GM19240 (cell line): ENCODE results near the gene RGS12.

Experiments used
- DNase-seq: peaks from one replicate; pipeline ENCODE4 v3.0.0; 2011; ENCODE audit warnings: low spot score; ENCODE audit not compliant: insufficient read length

Gene RGS12

DNA sequence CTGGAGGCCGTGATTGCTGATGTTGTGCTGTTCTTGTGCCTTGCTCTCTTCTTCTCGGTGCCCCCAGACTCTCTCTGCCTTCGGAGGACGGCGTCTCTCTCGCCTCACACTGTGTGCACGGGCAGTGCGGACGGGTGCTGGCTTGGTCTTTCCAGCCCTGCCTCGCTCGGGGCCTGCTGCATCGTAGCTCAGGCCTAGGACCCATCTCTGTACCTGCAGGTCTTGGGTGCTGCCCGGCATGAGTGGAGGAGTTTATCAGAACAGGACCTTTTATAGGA lies 18.2 kb downstream of the RGS12 start:
- no peak for DNase-seq

GRCh38 chr4:3311489-3312171 lies 18.8 kb downstream of the RGS12 start:
- no peak for DNase-seq

- no peak for DNase-seq
Measured at GRCh38 chr4:3312362-3312761, 19.5 kb downstream of the RGS12 start.

DNA sequence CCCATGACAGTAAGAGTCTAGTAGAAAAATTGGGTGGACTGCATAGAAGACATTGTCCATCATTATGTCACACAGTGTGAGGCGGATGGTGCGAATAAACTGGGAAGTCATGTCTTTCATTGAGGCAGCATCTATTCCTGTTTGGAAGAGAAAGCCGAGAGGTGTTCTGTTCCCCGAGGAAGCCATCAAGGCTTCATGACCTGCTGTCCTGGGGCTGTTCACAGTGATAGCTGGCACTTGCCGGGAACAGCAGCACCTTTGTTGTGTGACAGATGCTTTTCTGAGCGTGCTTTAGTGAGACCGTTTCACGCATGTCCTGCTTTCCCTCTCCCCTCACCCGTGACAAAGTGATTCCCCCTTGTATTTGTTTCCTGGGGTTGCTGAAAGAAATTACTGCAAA lies 20.3 kb downstream of the RGS12 start:
- no peak for DNase-seq

DNA sequence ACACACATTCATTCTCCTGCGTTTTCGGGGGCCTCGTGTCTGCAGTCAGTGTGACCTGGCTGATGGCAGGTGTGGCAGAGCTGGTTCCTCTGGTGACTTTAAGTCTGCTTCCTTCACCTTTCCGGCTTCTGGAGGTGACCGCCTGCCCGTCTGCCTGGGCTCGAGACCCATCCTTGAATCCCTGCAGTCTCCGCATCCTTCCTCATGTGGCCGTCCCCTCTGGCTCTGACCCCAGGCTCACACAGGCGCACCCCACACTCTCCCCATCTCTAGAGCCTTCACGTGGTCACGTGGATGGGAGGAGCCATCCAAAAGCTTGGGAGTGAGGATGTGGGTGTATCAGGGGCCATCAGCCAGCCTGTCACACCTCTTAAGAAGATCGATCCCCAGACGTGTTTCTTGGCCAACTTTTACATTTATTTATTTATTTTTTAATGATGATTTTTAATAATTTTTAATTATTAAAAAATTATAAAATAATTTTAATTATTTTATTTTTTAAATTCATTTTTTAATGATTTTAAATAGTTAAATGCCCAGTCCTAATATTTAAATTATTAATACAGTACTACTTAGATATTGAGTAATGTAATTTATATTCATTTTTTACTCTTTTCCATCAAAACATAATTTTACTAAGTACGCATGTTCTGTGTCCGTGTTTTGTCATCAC lies 20.9 kb downstream of the RGS12 start:
- no peak for DNase-seq

DNA sequence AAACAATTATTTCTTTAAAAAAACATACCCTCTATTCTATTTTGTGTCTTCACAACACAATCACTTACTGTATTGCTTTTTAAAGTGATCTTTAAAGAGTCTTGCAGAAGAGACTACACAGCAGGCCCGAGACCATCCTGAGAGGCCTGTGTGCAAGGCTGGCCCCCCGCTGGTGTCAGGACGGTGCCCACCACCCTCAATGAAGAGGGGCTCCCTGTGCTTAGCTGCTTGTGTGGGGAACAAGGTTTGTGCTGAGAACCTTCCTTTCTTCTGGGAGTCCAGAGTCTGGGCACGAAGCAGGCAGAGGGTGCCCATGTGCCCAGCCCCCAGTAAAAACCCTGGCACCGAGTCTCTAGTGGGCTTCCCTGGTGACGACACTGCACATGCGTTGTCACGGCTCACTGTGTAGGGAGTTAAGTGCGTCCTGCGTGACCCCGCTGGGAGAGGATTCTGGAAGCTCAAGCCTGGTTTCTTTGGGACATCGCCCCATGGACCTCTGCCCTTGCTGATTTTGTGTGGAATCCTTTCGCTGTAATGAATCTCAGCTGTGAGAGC lies 22.0 kb downstream of the RGS12 start:
- no peak for DNase-seq

GRCh38 chr4:3315566-3315965 lies 22.7 kb downstream of the RGS12 start:
- no peak for DNase-seq

DNA sequence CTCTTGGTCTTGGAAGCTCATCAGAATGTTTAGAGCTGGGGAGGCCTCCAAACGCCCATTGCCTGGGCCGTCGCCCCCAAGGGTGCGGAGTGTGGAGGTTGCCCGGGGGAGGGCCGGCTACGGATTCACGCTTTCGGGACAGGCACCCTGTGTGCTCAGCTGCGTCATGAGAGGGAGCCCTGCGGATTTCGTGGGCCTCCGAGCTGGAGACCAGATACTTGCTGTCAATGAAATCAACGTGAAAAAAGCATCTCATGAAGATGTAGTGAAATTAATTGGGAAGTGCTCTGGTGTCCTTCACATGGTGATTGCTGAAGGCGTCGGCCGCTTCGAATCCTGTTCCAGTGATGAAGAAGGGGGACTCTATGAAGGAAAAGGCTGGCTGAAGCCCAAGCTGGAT lies 23.3 kb downstream of the RGS12 start:
- no peak for DNase-seq

DNA sequence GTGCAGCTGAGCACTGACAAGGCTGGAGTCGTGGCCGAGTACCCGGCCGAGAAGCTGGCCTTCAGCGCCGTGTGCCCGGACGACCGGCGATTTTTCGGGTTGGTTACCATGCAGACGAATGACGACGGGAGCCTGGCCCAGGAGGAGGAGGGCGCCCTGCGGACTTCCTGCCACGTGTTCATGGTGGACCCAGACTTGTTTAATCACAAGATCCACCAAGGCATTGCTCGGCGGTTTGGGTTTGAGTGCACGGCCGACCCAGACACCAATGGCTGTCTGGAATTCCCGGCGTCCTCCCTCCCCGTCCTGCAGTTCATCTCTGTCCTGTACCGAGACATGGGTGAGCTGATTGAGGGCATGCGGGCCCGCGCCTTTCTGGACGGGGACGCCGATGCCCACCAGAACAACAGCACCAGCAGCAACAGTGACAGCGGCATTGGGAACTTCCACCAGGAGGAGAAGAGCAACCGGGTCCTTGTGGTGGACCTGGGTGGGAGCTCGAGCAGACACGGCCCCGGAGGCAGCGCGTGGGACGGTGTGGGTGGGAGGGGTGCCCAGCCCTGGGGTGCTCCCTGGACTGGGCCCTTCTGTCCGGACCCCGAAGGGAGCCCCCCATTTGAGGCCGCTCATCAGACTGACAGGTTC lies 24.3 kb downstream of the RGS12 start:
- no peak for DNase-seq

DNA sequence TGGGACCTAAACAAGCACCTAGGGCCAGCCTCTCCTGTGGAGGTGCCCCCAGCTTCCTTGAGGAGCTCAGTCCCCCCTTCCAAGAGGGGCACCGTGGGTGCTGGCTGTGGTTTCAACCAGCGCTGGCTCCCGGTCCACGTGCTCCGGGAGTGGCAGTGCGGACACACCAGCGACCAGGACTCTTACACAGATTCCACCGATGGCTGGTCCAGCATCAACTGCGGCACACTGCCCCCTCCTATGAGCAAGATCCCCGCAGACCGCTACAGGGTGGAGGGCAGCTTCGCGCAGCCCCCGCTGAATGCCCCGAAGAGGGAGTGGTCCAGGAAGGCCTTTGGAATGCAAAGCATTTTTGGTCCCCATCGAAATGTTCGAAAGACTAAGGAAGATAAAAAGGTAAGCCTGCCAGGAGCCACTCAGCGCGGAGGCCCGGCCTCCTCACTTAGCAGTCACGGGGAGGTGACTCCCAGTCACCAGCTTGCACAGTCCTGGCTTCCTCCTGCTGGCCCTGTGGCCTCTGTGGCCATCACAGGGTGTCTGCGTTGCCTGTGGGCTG lies 24.9 kb downstream of the RGS12 start:
- no peak for DNase-seq

GRCh38 chr4:3318561-3319021 lies 25.8 kb downstream of the RGS12 start:
- no peak for DNase-seq

- DNase-seq, result no peak
Measured at GRCh38 chr4:3320361-3321023, 27.7 kb downstream of the RGS12 start.

- no peak for DNase-seq
Measured at GRCh38 chr4:3321295-3321889, 28.6 kb downstream of the RGS12 start.

DNA sequence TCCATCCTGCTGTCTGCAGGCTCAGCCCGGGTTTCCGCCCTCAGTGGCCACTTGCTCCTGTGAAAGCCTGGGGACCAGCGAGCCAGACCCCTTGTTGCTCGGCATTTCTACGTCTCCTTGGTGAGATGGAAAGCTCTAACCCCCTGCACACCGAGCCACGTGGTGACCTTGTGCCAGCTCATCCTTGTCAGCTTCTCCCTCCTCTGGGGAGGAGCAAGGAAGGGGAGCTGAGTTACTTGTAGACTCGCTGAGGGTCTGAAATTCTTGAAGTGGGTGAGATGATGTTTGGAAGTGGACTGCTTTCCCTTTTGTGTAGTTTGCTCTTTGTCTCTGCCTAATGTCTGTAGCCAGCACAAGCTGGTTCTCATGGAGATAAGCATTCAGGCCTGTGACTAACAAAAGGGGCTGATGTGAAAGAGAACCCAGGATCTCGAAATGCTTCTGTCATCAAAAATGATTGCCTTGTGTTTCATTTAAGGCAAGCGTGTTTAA lies 29.3 kb downstream of the RGS12 start:
- no peak for DNase-seq

DNA sequence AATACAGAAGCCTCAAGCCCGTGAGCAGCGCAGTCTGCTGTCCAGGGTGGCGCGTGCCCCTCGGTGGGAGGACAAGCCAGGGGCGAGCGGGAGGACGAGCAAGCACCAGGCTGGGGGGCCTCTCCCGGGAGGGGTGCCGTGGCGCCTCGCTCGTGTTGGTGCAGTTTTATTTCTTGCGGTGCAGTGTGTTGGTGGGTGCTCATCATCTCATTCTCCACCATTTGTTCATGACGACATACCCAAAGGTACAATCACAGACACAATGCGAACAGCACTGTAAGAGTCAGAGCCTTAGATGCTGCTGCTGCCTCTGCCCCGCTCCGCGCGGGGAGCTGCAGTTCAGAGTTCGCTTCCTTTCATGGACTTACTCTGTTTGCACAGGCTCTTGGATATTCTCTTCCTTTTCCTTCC lies 30.3 kb downstream of the RGS12 start:
- DNase-seq, result no peak

DNA sequence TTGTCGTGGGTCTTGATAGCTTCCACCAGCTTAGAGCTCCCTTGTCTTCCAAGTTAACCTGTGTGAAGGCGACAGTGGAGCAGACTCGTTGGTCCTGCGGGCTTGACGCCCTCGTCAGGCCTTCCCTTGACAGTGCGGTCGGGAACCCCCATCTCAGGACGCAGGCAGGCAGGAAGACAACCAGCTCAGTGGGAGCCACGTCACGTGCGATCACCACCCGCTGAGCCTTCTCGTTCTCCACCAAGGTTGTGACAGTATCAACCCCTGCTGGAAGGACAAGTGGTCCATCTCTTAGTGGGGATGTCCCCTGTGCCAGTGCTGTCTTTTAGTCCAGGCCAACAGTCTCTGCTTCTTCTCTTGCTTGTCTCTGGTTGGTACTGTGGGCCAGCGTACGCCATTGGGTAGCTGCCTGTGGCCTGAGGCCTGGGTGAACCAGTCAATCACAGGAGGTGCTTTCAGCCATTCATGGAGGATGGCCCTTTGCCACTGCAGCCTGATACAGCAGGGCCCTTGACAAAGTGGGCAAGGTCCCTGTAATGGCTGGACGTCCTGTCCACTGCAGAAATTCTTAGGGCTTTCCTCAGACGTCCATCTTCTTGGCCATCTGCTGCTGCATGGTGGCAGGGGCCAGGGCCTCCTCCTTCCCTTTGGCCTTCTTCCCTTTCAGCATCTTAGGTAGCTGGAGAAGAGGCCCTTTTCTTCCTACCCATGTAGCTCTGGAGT lies 31.4 kb downstream of the RGS12 start:
- DNase-seq, result no peak

GRCh38 chr4:3328814-3329663 lies 36.2 kb downstream of the RGS12 start:
- DNase-seq, result no peak

DNA sequence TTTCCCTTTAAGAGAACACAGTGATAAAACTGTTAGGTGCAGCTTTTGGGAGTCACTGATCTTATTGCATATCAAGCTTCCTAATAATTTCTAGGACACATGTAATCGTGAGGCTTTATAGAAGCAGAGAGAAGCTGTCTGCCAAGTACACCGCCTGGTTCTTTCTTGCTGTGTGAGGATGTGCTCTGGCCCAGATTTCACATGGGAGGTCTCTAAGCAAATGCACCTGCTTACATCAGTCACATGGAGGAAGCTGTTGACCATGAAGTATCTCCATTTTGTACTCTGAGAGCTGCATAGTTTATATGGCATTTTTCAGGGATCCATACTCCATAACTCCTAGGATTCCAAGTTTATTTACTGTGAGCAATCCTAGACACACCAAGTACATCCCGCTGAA lies 37.1 kb downstream of the RGS12 start:
- DNase-seq, result no peak

DNA sequence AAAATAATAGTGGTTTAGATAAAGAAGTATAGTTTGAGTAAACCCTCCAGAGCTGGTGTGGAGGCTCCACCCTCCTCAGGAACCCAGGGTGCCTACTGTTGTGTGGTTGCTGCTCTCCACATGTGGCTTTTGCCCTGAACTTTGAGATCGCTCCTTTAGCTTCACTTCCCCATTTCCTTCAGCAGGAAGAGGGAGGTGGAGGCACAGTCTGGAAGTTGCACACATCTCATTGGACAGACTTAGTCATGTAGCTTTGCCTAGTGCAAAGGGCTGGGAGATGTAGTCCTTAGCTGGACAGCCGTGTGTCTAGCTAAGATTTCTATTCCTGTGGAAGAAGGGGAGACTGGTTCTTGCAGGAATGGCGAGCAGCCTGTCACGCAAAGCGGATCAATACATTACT lies 37.9 kb downstream of the RGS12 start:
- no peak for DNase-seq
